ENCODE data around the gene LMX1A.

The LMX1A gene

GRCh38 chr1:165189913-165190312, 166.6 kb downstream of the LMX1A start:
- no peak overlapping the region for H3K27ac ChIP-seq
- TF ChIP-seq CTCF (IDR thresholded peaks at IDR 0.05) (no peak), ZFX (IDR thresholded peaks at IDR 0.05; ENCODE audit: borderline replicate concordance) (no peak)

- TF ChIP-seq ZFX (IDR thresholded peaks at IDR 0.05; ENCODE audit: borderline replicate concordance) = no peak
- TF ChIP-seq CTCF (IDR thresholded peaks at IDR 0.05) = no peak
- H3K27ac ChIP-seq = no peak overlapping the region
These were observed 167.5 kb downstream of the LMX1A start for GRCh38 chr1:165189011-165189410.

DNA sequence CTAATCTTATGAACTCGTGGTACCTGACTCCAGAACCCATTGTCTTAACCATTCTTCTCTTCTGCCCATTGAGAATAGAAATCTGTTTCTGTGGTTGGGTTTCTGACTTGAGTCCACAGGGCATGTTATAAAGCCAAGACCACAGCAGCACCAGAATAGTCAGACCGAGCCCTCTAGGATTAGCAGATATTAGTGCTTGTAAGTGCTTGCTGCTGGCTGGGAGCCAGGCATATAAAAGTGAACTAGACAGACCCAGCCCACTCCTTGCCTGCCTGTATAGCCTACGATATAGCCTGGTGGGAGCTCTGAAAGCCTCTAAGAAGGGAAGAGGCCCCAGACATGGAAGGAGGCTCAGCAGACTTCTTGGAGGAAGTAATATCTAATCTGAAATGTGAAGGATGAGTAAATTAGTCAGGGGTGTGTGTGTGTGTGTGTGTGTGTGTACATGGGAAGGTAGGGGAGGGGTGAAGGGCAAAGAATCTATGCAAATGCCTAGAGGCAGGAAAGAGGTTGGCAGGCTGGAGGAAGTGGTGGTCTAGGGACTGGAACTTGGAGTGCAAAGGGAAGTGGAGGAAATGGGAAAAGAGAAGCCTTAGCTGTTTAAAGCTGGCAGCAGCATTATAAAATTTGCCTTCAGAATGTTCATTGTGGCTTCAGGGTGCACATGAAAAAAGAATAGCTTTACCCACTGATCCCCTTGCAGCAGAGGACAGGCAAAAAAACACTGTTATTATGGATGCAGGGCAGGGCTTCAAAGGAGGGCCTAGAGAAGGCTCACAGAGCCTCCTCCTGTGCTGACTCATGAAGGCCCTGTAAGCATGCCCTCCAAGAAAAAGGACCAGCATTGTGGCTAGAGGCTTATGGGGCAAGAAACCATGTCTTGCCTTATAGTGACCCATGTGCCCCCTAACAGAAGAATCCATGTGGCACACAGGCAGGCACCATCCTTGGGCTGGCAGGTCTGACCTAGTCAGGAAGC, 169.2 kb downstream of the LMX1A start:
- TF ChIP-seq CTCF (IDR thresholded peaks at IDR 0.05) (no peak), ZFX (IDR thresholded peaks at IDR 0.05; ENCODE audit: borderline replicate concordance) (no peak)
- H3K27ac ChIP-seq = no peak overlapping the region

- H3K27ac ChIP-seq = no peak overlapping the region
- TF ChIP-seq ZFX (IDR thresholded peaks at IDR 0.05; ENCODE audit: borderline replicate concordance) = no peak
- no peak for TF ChIP-seq CTCF (IDR thresholded peaks at IDR 0.05)
These were observed 171.2 kb downstream of the LMX1A start for GRCh38 chr1:165185161-165185889.

DNA sequence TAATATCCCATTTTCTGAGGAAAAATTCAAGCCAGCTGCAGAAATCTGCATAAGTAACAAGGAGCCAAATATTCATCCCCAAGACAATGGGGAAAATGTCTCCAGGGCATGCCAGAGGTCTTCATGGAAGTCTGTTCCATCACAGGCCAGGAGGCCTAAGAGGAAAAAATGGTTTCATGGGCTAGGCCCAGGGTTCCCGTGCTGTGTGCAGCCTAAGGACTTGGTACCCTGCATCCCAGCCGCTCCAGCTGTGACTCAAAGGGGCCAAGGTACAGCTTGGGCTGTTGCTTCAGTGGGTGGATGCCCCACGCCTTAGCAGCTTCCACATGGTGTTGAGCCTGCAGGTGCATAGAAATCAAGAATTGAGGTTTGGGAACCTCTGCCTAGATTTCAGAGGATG, 173.5 kb downstream of the LMX1A start:
- H3K27ac ChIP-seq = no peak overlapping the region

GRCh38 chr1:165179306-165179705, 177.2 kb downstream of the LMX1A start:
- H3K27ac ChIP-seq = no peak overlapping the region
- TF ChIP-seq ZFX (IDR thresholded peaks at IDR 0.05; ENCODE audit: borderline replicate concordance) (no peak), CTCF (IDR thresholded peaks at IDR 0.05) (no peak)

More for the DNA sequence above, 173.5 kb downstream of the LMX1A start:
- TF ChIP-seq ZFX (IDR thresholded peaks at IDR 0.05; ENCODE audit: borderline replicate concordance) = no peak
- TF ChIP-seq CTCF (IDR thresholded peaks at IDR 0.05) = no peak

Measured in 22Rv1 (cell line).